ENCODE data around the gene CBR1. TPM values are rescaled to one million over a fixed set of nuclear protein-coding genes. Genes with fewer than 3 reads are reported as not detected.

The CBR1 gene
- total and polyA plus RNA-seq, 9 donors = 10.9 to 27.6 (median 26.1) TPM

- Histone ChIP-seq H3K36me3 (ENCODE audit: control insufficient read depth, insufficient read depth, low read length) (peaks cover 53% of the 10 kb centered on the region), H3K27me3 (ENCODE audit: control insufficient read depth, insufficient read depth, low read length) (no peaks in the 10 kb centered on the region), H3K9me3 (replicated peaks; ENCODE audit: control insufficient read depth, low read depth, low read length) (no peaks in the 10 kb centered on the region), H3K4me1 (ENCODE audit: control insufficient read depth, insufficient read depth, low read length) (no peaks in the 10 kb centered on the region), H3K27ac (ENCODE audit: low read length) (no peak overlapping the region), H3K4me3 (ENCODE audit: low read length) (no peak overlapping the region)
- no CpG with 5 or more reads among the region's 7 CpGs for WGBS (ENCODE audit: insufficient coverage)
- no peak for DNase-seq
Observed at GRCh38 chr21:36047139-36047538, 22.7 kb upstream of the CBR1 start.

GRCh38 chr21:36048357-36048756 lies 21.5 kb upstream of the CBR1 start:
- H3K36me3 ChIP-seq (ENCODE audit: control insufficient read depth, insufficient read depth, low read length) = peaks cover 60% of the 10 kb centered on the region
- H3K4me3 ChIP-seq (ENCODE audit: low read length) = no peak overlapping the region
- no peaks in the 10 kb centered on the region for H3K27me3 ChIP-seq (ENCODE audit: control insufficient read depth, insufficient read depth, low read length)
- H3K9me3 ChIP-seq (replicated peaks; ENCODE audit: control insufficient read depth, low read depth, low read length) = no peaks in the 10 kb centered on the region
- 92% methylated on average over 2 of the region's 7 CpGs for WGBS (ENCODE audit: insufficient coverage)
- H3K4me1 ChIP-seq (ENCODE audit: control insufficient read depth, insufficient read depth, low read length) = no peaks in the 10 kb centered on the region
- DNase-seq = no peak
- no peak overlapping the region for H3K27ac ChIP-seq (ENCODE audit: low read length)

- Histone ChIP-seq H3K4me3 (ENCODE audit: low read length) (no peak overlapping the region), H3K36me3 (ENCODE audit: control insufficient read depth, insufficient read depth, low read length) (peaks cover 65% of the 10 kb centered on the region), H3K27me3 (ENCODE audit: control insufficient read depth, insufficient read depth, low read length) (no peaks in the 10 kb centered on the region), H3K27ac (ENCODE audit: low read length) (no peak overlapping the region), H3K9me3 (replicated peaks; ENCODE audit: control insufficient read depth, low read depth, low read length) (no peaks in the 10 kb centered on the region), H3K4me1 (ENCODE audit: control insufficient read depth, insufficient read depth, low read length) (no peaks in the 10 kb centered on the region)
- DNase-seq = no peak
- 79% methylated on average over 4 of the region's 10 CpGs for WGBS (ENCODE audit: insufficient coverage)
Observed at GRCh38 chr21:36052860-36053714, 16.7 kb upstream of the CBR1 start.

GRCh38 chr21:36053715-36054062 lies 16.1 kb upstream of the CBR1 start:
- Histone ChIP-seq H3K27ac (ENCODE audit: low read length) (no peak overlapping the region), H3K9me3 (replicated peaks; ENCODE audit: control insufficient read depth, low read depth, low read length) (no peaks in the 10 kb centered on the region), H3K4me1 (ENCODE audit: control insufficient read depth, insufficient read depth, low read length) (no peaks in the 10 kb centered on the region), H3K36me3 (ENCODE audit: control insufficient read depth, insufficient read depth, low read length) (peaks cover 63% of the 10 kb centered on the region), H3K4me3 (ENCODE audit: low read length) (no peak overlapping the region), H3K27me3 (ENCODE audit: control insufficient read depth, insufficient read depth, low read length) (no peaks in the 10 kb centered on the region)
- whole genome bisulfite sequencing (ENCODE audit: insufficient coverage) = 86% methylated on average over 3 of the region's 3 CpGs
- no peak for DNase-seq

- Histone ChIP-seq H3K27me3 (ENCODE audit: control insufficient read depth, insufficient read depth, low read length) (no peaks in the 10 kb centered on the region), H3K4me1 (ENCODE audit: control insufficient read depth, insufficient read depth, low read length) (peaks cover 8% of the 10 kb centered on the region), H3K4me3 (ENCODE audit: low read length) (no peak overlapping the region), H3K9me3 (replicated peaks; ENCODE audit: control insufficient read depth, low read depth, low read length) (no peaks in the 10 kb centered on the region), H3K27ac (ENCODE audit: low read length) (no peak overlapping the region), H3K36me3 (ENCODE audit: control insufficient read depth, insufficient read depth, low read length) (peaks cover 52% of the 10 kb centered on the region)
- 38% methylated on average over 1 of the region's 3 CpGs for WGBS (ENCODE audit: insufficient coverage)
- no peak for DNase-seq
Observed at GRCh38 chr21:36055551-36055950, 14.3 kb upstream of the CBR1 start.

- DNase-seq = no peak
- peaks cover 12% of the 10 kb centered on the region for H3K4me1 ChIP-seq (ENCODE audit: control insufficient read depth, insufficient read depth, low read length)
- H3K9me3 ChIP-seq (replicated peaks; ENCODE audit: control insufficient read depth, low read depth, low read length) = no peaks in the 10 kb centered on the region
- no peaks in the 10 kb centered on the region for H3K27me3 ChIP-seq (ENCODE audit: control insufficient read depth, insufficient read depth, low read length)
- peak overlapping the region; percentile 92 for H3K27ac ChIP-seq (ENCODE audit: low read length)
- H3K4me3 ChIP-seq (ENCODE audit: low read length) = peak overlapping the region; percentile 69
- WGBS (ENCODE audit: insufficient coverage) = 0% methylated on average over 34 of the region's 34 CpGs
- peaks cover 26% of the 10 kb centered on the region for H3K36me3 ChIP-seq (ENCODE audit: control insufficient read depth, insufficient read depth, low read length)
Observed at GRCh38 chr21:36059823-36060158, 10.0 kb upstream of the CBR1 start.

- no peaks in the 10 kb centered on the region for H3K27me3 ChIP-seq (ENCODE audit: control insufficient read depth, insufficient read depth, low read length)
- DNase-seq = peak; percentile 95
- peaks cover 12% of the 10 kb centered on the region for H3K4me1 ChIP-seq (ENCODE audit: control insufficient read depth, insufficient read depth, low read length)
- WGBS (ENCODE audit: insufficient coverage) = under 1% methylated on average over 51 of the region's 57 CpGs
- peak within 1 kb of the TSS; percentile 69 for H3K4me3 ChIP-seq (ENCODE audit: low read length)
- no peaks in the 10 kb centered on the region for H3K9me3 ChIP-seq (replicated peaks; ENCODE audit: control insufficient read depth, low read depth, low read length)
- H3K27ac ChIP-seq (ENCODE audit: low read length) = peak within 1 kb of the TSS; percentile 92
- peaks cover 23% of the 10 kb centered on the region for H3K36me3 ChIP-seq (ENCODE audit: control insufficient read depth, insufficient read depth, low read length)
Observed at GRCh38 chr21:36060159-36060921, 9.5 kb upstream of the CBR1 start, which contains the start of gene SETD4. Gene SETD4, minus strand, starts transcription at chr21:36060526. Its CDS starts 1,638 bp downstream, at chr21:36058888.

GRCh38 chr21:36061445-36061844 lies 8.4 kb upstream of the CBR1 start:
- Histone ChIP-seq H3K36me3 (ENCODE audit: control insufficient read depth, insufficient read depth, low read length) (peaks cover 12% of the 10 kb centered on the region), H3K27ac (ENCODE audit: low read length) (no peak overlapping the region), H3K4me3 (ENCODE audit: low read length) (no peak overlapping the region), H3K9me3 (replicated peaks; ENCODE audit: control insufficient read depth, low read depth, low read length) (no peaks in the 10 kb centered on the region), H3K4me1 (ENCODE audit: control insufficient read depth, insufficient read depth, low read length) (peaks cover 12% of the 10 kb centered on the region), H3K27me3 (ENCODE audit: control insufficient read depth, insufficient read depth, low read length) (no peaks in the 10 kb centered on the region)
- DNase-seq = no peak
- WGBS (ENCODE audit: insufficient coverage) = no CpG with 5 or more reads among the region's 2 CpGs

- WGBS (ENCODE audit: insufficient coverage) = 87% methylated on average over 13 of the region's 14 CpGs
- H3K27me3 ChIP-seq (ENCODE audit: control insufficient read depth, insufficient read depth, low read length) = no peaks in the 10 kb centered on the region
- DNase-seq = no peak
Observed at GRCh38 chr21:36063375-36064084, 6.3 kb upstream of the CBR1 start.

GRCh38 chr21:36064085-36064460 lies 5.8 kb upstream of the CBR1 start:
- H3K27ac ChIP-seq (ENCODE audit: low read length) = no peak overlapping the region
- H3K36me3 ChIP-seq (ENCODE audit: control insufficient read depth, insufficient read depth, low read length) = no peaks in the 10 kb centered on the region
- peaks cover 11% of the 10 kb centered on the region for H3K4me1 ChIP-seq (ENCODE audit: control insufficient read depth, insufficient read depth, low read length)
- 100% methylated on average over 2 of the region's 4 CpGs for WGBS (ENCODE audit: insufficient coverage)
- no peak overlapping the region for H3K4me3 ChIP-seq (ENCODE audit: low read length)
- H3K9me3 ChIP-seq (replicated peaks; ENCODE audit: control insufficient read depth, low read depth, low read length) = peaks cover 4% of the 10 kb centered on the region
- DNase-seq = no peak
- H3K27me3 ChIP-seq (ENCODE audit: control insufficient read depth, insufficient read depth, low read length) = no peaks in the 10 kb centered on the region

More at GRCh38 chr21:36063375-36064084, 6.3 kb upstream of the CBR1 start:
- Histone ChIP-seq H3K9me3 (replicated peaks; ENCODE audit: control insufficient read depth, low read depth, low read length) (no peaks in the 10 kb centered on the region), H3K27ac (ENCODE audit: low read length) (no peak overlapping the region), H3K4me3 (ENCODE audit: low read length) (no peak overlapping the region), H3K4me1 (ENCODE audit: control insufficient read depth, insufficient read depth, low read length) (peaks cover 12% of the 10 kb centered on the region), H3K36me3 (ENCODE audit: control insufficient read depth, insufficient read depth, low read length) (no peaks in the 10 kb centered on the region)

Measured in muscle of leg (tissue), 11 donors.